ENCODE results near the gene DDIAS. TPM values are rescaled to one million over a fixed set of nuclear protein-coding genes. Genes with fewer than 3 reads are reported as not detected.

The DDIAS gene
- total RNA-seq, 1 donor, result 14.3 TPM

DNA sequence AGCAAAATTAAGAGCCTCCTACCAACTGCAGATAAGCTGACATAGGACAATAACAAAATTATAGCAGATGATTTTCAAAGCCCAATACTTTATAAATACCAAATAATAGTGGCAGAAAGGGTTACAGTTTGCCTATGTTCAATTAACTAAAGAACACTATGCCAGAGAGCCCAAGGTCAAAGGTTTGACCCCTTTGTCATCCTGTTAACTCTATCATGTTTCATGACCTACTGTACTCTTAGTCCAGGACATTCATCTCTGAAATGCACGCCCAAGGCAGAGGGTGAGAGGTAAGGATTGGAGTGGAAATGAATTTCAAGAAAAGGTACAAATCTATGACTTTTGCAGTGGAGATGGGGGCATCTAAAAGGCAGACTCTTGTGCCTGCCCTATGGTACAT lies 70.6 kb downstream of the DDIAS start:
- no peak for DNase-seq (ENCODE audit: low read depth)
- TF ChIP-seq CTCF (IDR thresholded peaks at IDR 0.05; ENCODE audit: insufficient read depth, low read length), result no peak
- H3K4me3 ChIP-seq (ENCODE audit: low read depth, low read length), result no peak overlapping the region

DNA sequence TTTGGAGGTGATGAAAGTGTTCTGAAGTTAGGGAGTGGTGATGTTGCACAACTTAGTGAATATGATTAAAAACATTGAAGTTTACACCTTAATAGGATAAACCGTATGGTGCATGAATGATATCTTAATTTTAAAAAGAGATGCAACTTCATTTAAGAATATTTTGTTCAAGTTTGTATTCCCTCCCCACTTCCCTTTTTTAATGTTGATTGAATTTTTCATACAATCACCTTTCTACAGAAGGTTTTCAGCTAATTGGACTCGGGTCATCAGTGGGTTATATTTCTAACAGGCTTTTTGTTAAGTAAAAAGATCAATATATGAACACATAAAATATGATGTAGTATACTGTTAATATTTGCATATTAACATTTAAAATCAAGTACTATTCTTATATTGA lies 72.6 kb downstream of the DDIAS start:
- no peak overlapping the region for H3K4me3 ChIP-seq (ENCODE audit: low read depth, low read length)
- no peak for TF ChIP-seq CTCF (IDR thresholded peaks at IDR 0.05; ENCODE audit: insufficient read depth, low read length)

GRCh38 chr11:82974851-82975250 lies 73.3 kb downstream of the DDIAS start:
- no peak overlapping the region for H3K4me3 ChIP-seq (ENCODE audit: low read depth, low read length)
- no peak for DNase-seq (ENCODE audit: low read depth)
- TF ChIP-seq CTCF (IDR thresholded peaks at IDR 0.05; ENCODE audit: insufficient read depth, low read length), result no peak

More for the DNA sequence above, 72.6 kb downstream of the DDIAS start:
- DNase-seq (ENCODE audit: low read depth), result no peak

GRCh38 chr11:82975882-82976281 lies 74.3 kb downstream of the DDIAS start:
- TF ChIP-seq CTCF (IDR thresholded peaks at IDR 0.05; ENCODE audit: insufficient read depth, low read length), result no peak
- H3K4me3 ChIP-seq (ENCODE audit: low read depth, low read length), result no peak overlapping the region
- DNase-seq (ENCODE audit: low read depth), result no peak

DNA sequence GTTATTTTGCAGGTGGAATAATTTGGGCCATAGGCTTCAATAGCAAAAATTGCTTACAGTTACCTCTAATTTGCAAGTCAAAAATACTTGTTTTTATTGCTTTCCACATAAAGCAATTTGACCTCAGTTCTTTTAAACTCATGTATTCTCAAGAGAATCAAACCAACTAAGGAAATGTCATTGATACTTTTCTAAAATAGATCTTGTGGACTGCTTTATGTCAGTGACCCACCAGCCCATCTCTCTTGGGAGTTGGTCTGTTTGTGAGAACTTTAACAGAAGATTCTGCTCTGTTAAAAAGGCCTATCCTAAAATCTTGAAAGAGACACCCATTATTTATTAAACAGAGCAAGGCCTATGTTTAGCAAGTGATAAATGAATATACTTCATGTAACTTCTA lies 75.2 kb downstream of the DDIAS start:
- no peak for DNase-seq (ENCODE audit: low read depth)
- H3K4me3 ChIP-seq (ENCODE audit: low read depth, low read length), result no peak overlapping the region
- no peak for TF ChIP-seq CTCF (IDR thresholded peaks at IDR 0.05; ENCODE audit: insufficient read depth, low read length)

DNA sequence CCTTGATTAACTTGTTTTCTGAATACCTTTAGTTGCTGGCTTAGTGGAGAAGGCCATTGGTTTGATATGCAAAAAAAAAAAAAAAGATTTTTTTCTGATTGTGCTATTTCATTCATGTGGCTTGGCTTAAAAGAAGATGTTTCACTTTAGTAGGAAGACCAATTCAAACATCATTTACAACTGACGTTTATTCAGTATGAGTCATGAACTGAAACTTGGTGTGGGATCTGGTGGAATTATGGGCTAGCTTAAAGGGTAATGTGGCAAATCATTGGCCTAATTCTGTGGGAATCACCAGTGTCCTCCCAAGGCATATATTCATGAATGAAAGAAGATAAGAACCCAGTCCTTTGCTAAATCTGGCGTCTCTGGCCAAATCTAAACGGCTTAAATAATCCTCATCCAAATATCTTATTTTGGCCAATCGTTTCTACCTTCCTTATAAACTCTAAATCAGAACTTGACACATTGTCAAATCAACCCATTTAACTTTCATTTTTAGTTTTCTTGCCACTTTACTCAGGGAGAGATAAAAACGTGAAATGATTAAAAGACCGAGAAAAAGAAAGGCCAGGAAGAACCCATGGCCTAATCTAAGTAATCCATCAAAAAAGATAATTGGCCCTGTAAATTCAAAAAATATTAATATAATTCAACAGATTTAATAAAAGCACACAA lies 77.0 kb downstream of the DDIAS start:
- H3K4me3 ChIP-seq (ENCODE audit: low read depth, low read length), result no peak overlapping the region
- peak; percentile 69 for DNase-seq (ENCODE audit: low read depth)
- no peak for TF ChIP-seq CTCF (IDR thresholded peaks at IDR 0.05; ENCODE audit: insufficient read depth, low read length)

- no peak for DNase-seq (ENCODE audit: low read depth)
- TF ChIP-seq CTCF (IDR thresholded peaks at IDR 0.05; ENCODE audit: insufficient read depth, low read length), result no peak
- H3K4me3 ChIP-seq (ENCODE audit: low read depth, low read length), result no peak overlapping the region
Measured at GRCh38 chr11:82979824-82980223, 78.3 kb downstream of the DDIAS start.

All from fibroblast of the aortic adventitia (primary cell).